GM12878 (cell line): ENCODE data around the gene SMOC1. TPM values are rescaled to one million over a fixed set of nuclear protein-coding genes. Genes with fewer than 3 reads are reported as not detected.

Experiments used
- ATAC-seq: fragments of 200-7000 bp; cut with Tn5 transposase; 3 replicates; pipeline ENCODE4 v1.9.1; 2020; ENCODE audit warnings: mild to moderate bottlenecking, moderate library complexity
- BruUV-seq: library from RNA; stranded (reverse); fragments of 400-500 nt; replicated peaks from 2 replicates; lab custom pipeline; 2021; lab: Mats Ljungman, UMichigan
- CTCF ChIA-PET: fragments of 300-600 bp; sonication (Branson Sonifier 250); formaldehyde crosslinking; extraction: SDS; loops from one replicate; lab custom pipeline; 2021; ENCODE audit warnings: inconsistent platforms; lab: Yijun Ruan, JAX
- POLR2A ChIA-PET: fragments of 350-600 bp; formaldehyde crosslinking; extraction: SDS; loops from one replicate; lab custom pipeline; 2021; ENCODE audit warnings: inconsistent platforms; lab: Charles Lee
- RAD21 ChIA-PET: fragments of 300-600 bp; sonication (Branson Sonifier 250); formaldehyde crosslinking; loops from one replicate; lab custom pipeline; 2023; ENCODE audit warnings: antibody characterized with exemption; ENCODE audit not compliant: unreplicated experiment; lab: Charles Lee
- SMC1A ChIA-PET: fragments of 300-600 bp; sonication (Branson Sonifier 250); formaldehyde crosslinking; loops from one replicate; lab custom pipeline; 2023; ENCODE audit not compliant: unreplicated experiment, uncharacterized antibody; lab: Charles Lee
- DNase-seq: peaks from one replicate; pipeline ENCODE4 v3.0.0-alpha.2; 2011; ENCODE audit warnings: low read depth, low spot score
- FAIRE-seq: peaks from 3 replicates; lab custom pipeline; 2011; peaks lifted over from hg19 to GRCh38; lab: Jason Lieb, UNC
- H2AFZ ChIP-seq: 2 replicates; pipeline ENCODE4 v1.6.0; 2011; ENCODE audit warnings: low read depth, low read length, control low read depth; ENCODE audit not compliant: control insufficient read depth
- H3K27ac ChIP-seq: 2 replicates; pipeline ENCODE4 v1.5.1; 2011; ENCODE audit warnings: control low read depth; ENCODE audit not compliant: control insufficient read depth, insufficient read depth
- H3K27me3 ChIP-seq, 2 experiments: replicated peaks in 1 of 2; 2 replicates each; pipeline versions ENCODE4 v1.6.0 to v1.6.1; 2011; ENCODE audit warnings: low read length in 1 of 2; ENCODE audit not compliant: control insufficient read depth in 2 of 2, insufficient read depth in 2 of 2
- H3K36me3 ChIP-seq, 2 experiments: 2 replicates each; pipeline ENCODE4 v1.5.1; 2011; ENCODE audit warnings: low read length in 1 of 2; ENCODE audit not compliant: control insufficient read depth in 2 of 2, insufficient read depth in 2 of 2
- H3K4me1 ChIP-seq: 2 replicates; pipeline ENCODE4 v1.6.1; 2011; ENCODE audit warnings: mild to moderate bottlenecking, low read length, moderate library complexity, mixed read lengths; ENCODE audit not compliant: control insufficient read depth, insufficient read depth
- H3K4me2 ChIP-seq: 2 replicates; pipeline ENCODE4 v1.6.0; 2011; ENCODE audit warnings: control low read depth; ENCODE audit not compliant: control insufficient read depth, insufficient read depth
- H3K4me3 ChIP-seq: fragments of 200-600 bp; sonication (generic); 2 replicates; pipeline ENCODE4 v1.5.1; 2016
- H3K79me2 ChIP-seq: 2 replicates; pipeline ENCODE4 v1.6.0; 2011; ENCODE audit warnings: low read length; ENCODE audit not compliant: control insufficient read depth, insufficient read depth
- H3K9ac ChIP-seq: 2 replicates; pipeline ENCODE4 v1.8.0; 2011; ENCODE audit warnings: low read length, control low read depth, mixed read lengths; ENCODE audit not compliant: control insufficient read depth, insufficient read depth
- H3K9me3 ChIP-seq: replicated peaks from 3 replicates; pipeline ENCODE4 v1.5.1; 2011; ENCODE audit warnings: mild to moderate bottlenecking, low read length; ENCODE audit not compliant: control insufficient read depth, insufficient read depth
- H4K20me1 ChIP-seq: 2 replicates; pipeline ENCODE4 v1.6.0; 2011; ENCODE audit not compliant: control insufficient read depth, insufficient read depth
- CEBPZ ChIP-seq: fragments of 150-350 bp; IDR thresholded peaks from 2 replicates; pipeline ENCODE4 v1.6.1; 2016; ENCODE audit warnings: low read depth, low read length
- NRF1 ChIP-seq: conservative IDR thresholded peaks from 2 replicates; pipeline ENCODE4 v1.6.1; 2011; ENCODE audit warnings: mild to moderate bottlenecking, low read depth, low read length, improper control_type of control experiment
- RB1 ChIP-seq: fragments of 450-650 bp; formaldehyde crosslinking; IDR thresholded peaks from 2 replicates; pipeline ENCODE4 v1.6.1; 2017; ENCODE audit warnings: mild to moderate bottlenecking, borderline replicate concordance
- SUPT20H ChIP-seq: IDR thresholded peaks from 2 replicates; pipeline ENCODE4 v1.6.1; 2011; ENCODE audit warnings: low read depth, mild to moderate bottlenecking, low read length, moderate library complexity, borderline replicate concordance; ENCODE audit not compliant: control insufficient read depth
- YY1 ChIP-seq: IDR thresholded peaks from 2 replicates; pipeline ENCODE4 v1.6.1; 2011; ENCODE audit warnings: low read depth, mild to moderate bottlenecking, low read length
- WGBS: methylation state at CpG from one replicate; pipeline ENCODE4 v1.1.6; 2016; ENCODE audit warnings: low lambda C conversion rate; ENCODE audit not compliant: insufficient replicate concordance, insufficient coverage; ENCODE audit errors: missing lambda C conversion rate; 5-methylcytosine and 5-hydroxymethylcytosine counted together
- in situ Hi-C: fragments of 300-500 bp; cut with MboI; formaldehyde crosslinking; loops from 9 replicates; pipeline ENCODE4 v1.14.3; 2018; ENCODE audit warnings: mixed read lengths
- intact Hi-C: fragments of 100-400 bp; cut with micrococcal nuclease; formaldehyde crosslinking; loops from one replicate; pipeline ENCODE4 v1.14.2; 2022; ENCODE audit not compliant: unreplicated experiment
- polyA plus RNA-seq, 11 experiments: library from polyadenylated mRNA; depleted of rRNA in 4 of 11; unstranded in 6 of 11; stranded (reverse) in 5 of 11; fragments of >200 nt; fragmentation: Nextera tagmentation in 4 of 11; fragmentation: Illumina TruSeq in 1 of 11; extraction: Ambion mirVana in 4 of 11; extraction: Trizol in 1 of 11; gene quantifications; 1 replicate in 1 of 11; 2 replicates in 10 of 11; pipeline versions ENCODE4 v1.2.1 to v1.2.3, GENCODE V29; 2011 to 2016; ENCODE audit warnings: inconsistent platforms in 2 of 11, missing spikeins in 2 of 11, low read depth in 1 of 11
- total RNA-seq, 4 experiments: library from RNA; depleted of rRNA in 3 of 4; stranded (reverse); fragments of >200 nt in 3 of 4; fragmentation: Illumina TruSeq in 1 of 4; extraction: Trizol in 1 of 4; gene quantifications; 2 replicates each; pipeline versions ENCODE4 v1.2.1 to v1.2.3, GENCODE V29; 2013 to 2021

Gene SMOC1
- total and polyA plus RNA-seq, 10 of the 15 experiments (the other 5 are each of a cell fraction or from before 2014, with no cell fraction given) = 0.03 to 0.26 (median 0.14) TPM; not detected in 7

GRCh38 chr14:69960296-69960695 lies 81.1 kb downstream of the SMOC1 start:
- SMC1A ChIA-PET = no interaction called here
- no TSS peak for BruUV-seq
- Histone ChIP-seq H3K9me3 (no peaks in the 10 kb centered on the region), H4K20me1 (no peaks in the 10 kb centered on the region), H3K27ac (no peak overlapping the region), H3K4me1 (no peaks in the 10 kb centered on the region), H3K4me2 (no peak overlapping the region), H3K27me3 (peaks cover 0 to 12% of the 10 kb centered on the region in 2 experiments; a peak in 2 of 4 replicates), H3K36me3 (no peaks in the 10 kb centered on the region), H3K79me2 (no peaks in the 10 kb centered on the region), H3K9ac (no peak overlapping the region), H3K4me3 (no peak overlapping the region), H2AFZ (no peak overlapping the region)
- in situ Hi-C loops (no loop called here), intact Hi-C loops (no loop called here)
- POLR2A ChIA-PET = no interaction called here
- no peak for TF ChIP-seq YY1
- no peak for TF ChIP-seq SUPT20H
- DNase-seq = no peak
- no peak for FAIRE-seq
- CTCF ChIA-PET = interaction anchor here (1.5 kb wide), 1 partner anchor 8 kb away, joined by 4 read pairs; no protein-coding TSS in a partner anchor
- ATAC-seq = no peak
- RAD21 ChIA-PET = no interaction called here

DNA sequence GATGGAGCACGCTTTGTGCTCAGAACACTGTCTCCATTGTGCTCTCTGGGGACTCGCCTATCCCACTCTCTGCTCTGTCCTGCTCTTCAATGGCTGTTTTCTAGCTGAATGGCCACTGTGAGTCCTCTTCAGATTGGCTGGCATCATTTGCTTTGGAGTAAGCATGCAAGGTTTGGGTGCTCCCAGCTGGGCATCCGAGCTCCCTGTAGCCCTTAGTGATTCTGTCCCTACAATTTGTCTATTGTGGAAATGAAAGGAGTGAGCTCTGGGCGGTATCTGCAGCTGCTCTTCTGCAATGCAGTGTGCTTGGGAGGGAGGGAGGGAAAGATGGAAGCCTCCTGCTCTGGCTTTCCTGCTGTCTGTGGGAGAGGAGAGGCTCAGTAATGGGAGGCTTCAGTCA lies 84.8 kb downstream of the SMOC1 start:
- no peak for ATAC-seq
- DNase-seq = no peak
- 26% methylated on average over 4 of the region's 4 CpGs for WGBS
- H3K27me3 ChIP-seq = 0 out of 4 replicates have a peak, but pooled peaks cover 0 to 6% of the 10 kb centered on the region in 2 experiments
- no peaks in the 10 kb centered on the region for H3K9me3 ChIP-seq
- intact Hi-C loops = no loop called here
- CTCF ChIA-PET = no interaction called here
- H3K36me3 ChIP-seq = no peaks in the 10 kb centered on the region
- H4K20me1 ChIP-seq = no peaks in the 10 kb centered on the region
- POLR2A ChIA-PET = no interaction called here
- no peak overlapping the region for H3K9ac ChIP-seq
- no peak overlapping the region for H3K4me2 ChIP-seq
- H3K4me3 ChIP-seq = no peak overlapping the region
- TF ChIP-seq NRF1 (no peak), CEBPZ (no peak), YY1 (no peak), RB1 (no peak)
- SMC1A ChIA-PET = no interaction called here
- no peak overlapping the region for H3K27ac ChIP-seq
- no TSS peak for BruUV-seq
- no peaks in the 10 kb centered on the region for H3K79me2 ChIP-seq
- H3K4me1 ChIP-seq = no peaks in the 10 kb centered on the region
- FAIRE-seq = no peak
- in situ Hi-C loops = no loop called here
- H2AFZ ChIP-seq = no peak overlapping the region
- RAD21 ChIA-PET = no interaction called here
